Limb (tissue), 2 donors: ENCODE measurements around the gene ABRAXAS1.
"Not testable (repeated sequence)": the region's sequence is repeated elsewhere in the genome, so short reads cannot be mapped to it uniquely, and the experiment has no call there.

Source experiments
- DNase-seq, 2 donors: peaks; one replicate each; pipeline ENCODE4 v3.0.0-alpha.2; 2016; ENCODE audit errors: extremely low spot score in 2 of 2

The ABRAXAS1 gene

GRCh38 chr4:83484500-83485461, at the start of gene ABRAXAS1:
Gene ABRAXAS1 (minus strand): TSS chr4:83485100. CDS start chr4:83485072, 28 bp downstream.
- DNase-seq: peak; percentile 97

GRCh38 chr4:83527671-83528070, 42.8 kb upstream of the ABRAXAS1 start:
- no peak for DNase-seq

GRCh38 chr4:83522239-83522638, 37.3 kb upstream of the ABRAXAS1 start:
- no peak for DNase-seq

- no peak for DNase-seq
These were observed 31.3 kb upstream of the ABRAXAS1 start for GRCh38 chr4:83516042-83516772.

- no peak for DNase-seq
These were observed 25.5 kb upstream of the ABRAXAS1 start for GRCh38 chr4:83510442-83510841.

GRCh38 chr4:83509156-83509585, 24.3 kb upstream of the ABRAXAS1 start:
- DNase-seq: not testable (repeated sequence)

GRCh38 chr4:83504996-83505395, 20.1 kb upstream of the ABRAXAS1 start:
- DNase-seq: no peak

- no peak for DNase-seq
These were observed 19.6 kb upstream of the ABRAXAS1 start for GRCh38 chr4:83504503-83504902.

- no peak for DNase-seq
These were observed 19.1 kb upstream of the ABRAXAS1 start for GRCh38 chr4:83503974-83504373.

- DNase-seq: not testable (repeated sequence)
These were observed 16.8 kb upstream of the ABRAXAS1 start for GRCh38 chr4:83501671-83502070.

- DNase-seq: no peak
These were observed 13.3 kb upstream of the ABRAXAS1 start for GRCh38 chr4:83498187-83498586.

GRCh38 chr4:83496085-83496917, 11.4 kb upstream of the ABRAXAS1 start:
- DNase-seq: not testable (repeated sequence)

GRCh38 chr4:83490876-83491450, 6.1 kb upstream of the ABRAXAS1 start:
- peak in 1 of 2 donors; percentile 8 for DNase-seq

- no peak for DNase-seq
These were observed 4.9 kb upstream of the ABRAXAS1 start for GRCh38 chr4:83489711-83490326.

- no peak for DNase-seq
These were observed 1.7 kb upstream of the ABRAXAS1 start for GRCh38 chr4:83486457-83487129.

- DNase-seq: no peak
These were observed 10.9 kb downstream of the ABRAXAS1 start for GRCh38 chr4:83473966-83474365.

GRCh38 chr4:83473423-83473822, 11.5 kb downstream of the ABRAXAS1 start:
- no peak for DNase-seq

- DNase-seq: no peak
These were observed 28.8 kb downstream of the ABRAXAS1 start for GRCh38 chr4:83456184-83456501.

- peak; percentile 95 to 100 for DNase-seq
These were observed 29.4 kb downstream of the ABRAXAS1 start, which contains the start of the genes HELQ and MRPS18C for GRCh38 chr4:83455281-83456183. Gene HELQ (minus strand): TSS chr4:83455823. CDS start chr4:83455693, 130 bp downstream. Gene MRPS18C (plus strand): TSS chr4:83456058. CDS start chr4:83456078, 20 bp downstream.
